Measurements from ENCODE around the gene PDE8B. TPM values are rescaled to one million over a fixed set of nuclear protein-coding genes. Genes with fewer than 3 reads are reported as not detected.

Gene PDE8B
- total RNA-seq, 1 donor from 2014 or later = 0.18 TPM

GRCh38 chr5:77391240-77391765, 180.8 kb downstream of the PDE8B start:
- no peaks in the 10 kb centered on the region for H3K79me2 ChIP-seq (ENCODE audit: insufficient read depth, low read length)
- H3K9ac ChIP-seq (ENCODE audit: low read length) = no peak overlapping the region
- Mint-ChIP-seq H3K4me3 (ENCODE audit: unreplicated experiment) (no peak overlapping the region), H3K4me1 (ENCODE audit: low read depth, unreplicated experiment) (peaks cover 7% of the 10 kb centered on the region), H3K36me3 (ENCODE audit: low read depth, unreplicated experiment) (no peaks in the 10 kb centered on the region), H3K9me3 (ENCODE audit: unreplicated experiment) (no peaks in the 10 kb centered on the region), H3K27me3 (ENCODE audit: low read depth, unreplicated experiment) (peaks cover 20% of the 10 kb centered on the region), H3K27ac (ENCODE audit: unreplicated experiment) (no peak overlapping the region)
- FAIRE-seq (no peak), DNase-seq (ENCODE audit: low read depth) (no peak)
- H3K9me3 ChIP-seq (ENCODE audit: insufficient read depth, low read depth, low read length) = no peaks in the 10 kb centered on the region
- no peak overlapping the region for H3K27ac ChIP-seq (ENCODE audit: low read depth, low read length)
- no peak overlapping the region for H2AFZ ChIP-seq (ENCODE audit: low read depth, low read length)
- no peak overlapping the region for H3K4me3 ChIP-seq (ENCODE audit: insufficient read depth, low read depth, low read length)
- no peaks in the 10 kb centered on the region for H3K4me1 ChIP-seq (ENCODE audit: insufficient read depth, low read length)
- H3K36me3 ChIP-seq (ENCODE audit: insufficient read depth, low read length) = no peaks in the 10 kb centered on the region
- H4K20me1 ChIP-seq (ENCODE audit: insufficient read depth, low read length) = no peaks in the 10 kb centered on the region
- TF ChIP-seq EZH2 (IDR thresholded peaks at IDR 0.05; ENCODE audit: insufficient read depth, low read length) = no peak
- TF ChIP-seq CTCF (IDR thresholded peaks at IDR 0.05; ENCODE audit: insufficient read depth, low read depth, low read length) = no peak
- peaks cover 4% of the 10 kb centered on the region for H3K27me3 ChIP-seq (ENCODE audit: insufficient read depth, low read length)
- H3K4me2 ChIP-seq (ENCODE audit: low read length) = no peak overlapping the region

GRCh38 chr5:77394064-77394715, 183.7 kb downstream of the PDE8B start:
- no peak for FAIRE-seq
- H3K9ac ChIP-seq (ENCODE audit: low read length) = no peak overlapping the region
- TF ChIP-seq EZH2 (IDR thresholded peaks at IDR 0.05; ENCODE audit: insufficient read depth, low read length) (no peak), CTCF (IDR thresholded peaks at IDR 0.05; ENCODE audit: insufficient read depth, low read depth, low read length) (no peak)
- H4K20me1 ChIP-seq (ENCODE audit: insufficient read depth, low read length) = no peaks in the 10 kb centered on the region
- H3K4me1 Mint-ChIP-seq (ENCODE audit: low read depth, unreplicated experiment) = peaks cover 15% of the 10 kb centered on the region
- H3K27ac Mint-ChIP-seq (ENCODE audit: unreplicated experiment) = no peak overlapping the region
- H3K27me3 ChIP-seq (ENCODE audit: insufficient read depth, low read length) = peaks cover 4% of the 10 kb centered on the region
- no peak overlapping the region for H3K4me2 ChIP-seq (ENCODE audit: low read length)
- H3K4me1 ChIP-seq (ENCODE audit: insufficient read depth, low read length) = no peaks in the 10 kb centered on the region
- no peaks in the 10 kb centered on the region for H3K36me3 Mint-ChIP-seq (ENCODE audit: low read depth, unreplicated experiment)
- no peaks in the 10 kb centered on the region for H3K79me2 ChIP-seq (ENCODE audit: insufficient read depth, low read length)
- no peak overlapping the region for H3K4me3 Mint-ChIP-seq (ENCODE audit: unreplicated experiment)
- H3K9me3 ChIP-seq (ENCODE audit: insufficient read depth, low read depth, low read length) = no peaks in the 10 kb centered on the region
- DNase-seq (ENCODE audit: low read depth) = no peak
- no peaks in the 10 kb centered on the region for H3K9me3 Mint-ChIP-seq (ENCODE audit: unreplicated experiment)
- peaks cover 17% of the 10 kb centered on the region for H3K27me3 Mint-ChIP-seq (ENCODE audit: low read depth, unreplicated experiment)
- no peak overlapping the region for H3K27ac ChIP-seq (ENCODE audit: low read depth, low read length)
- H3K36me3 ChIP-seq (ENCODE audit: insufficient read depth, low read length) = no peaks in the 10 kb centered on the region
- no peak overlapping the region for H2AFZ ChIP-seq (ENCODE audit: low read depth, low read length)
- H3K4me3 ChIP-seq (ENCODE audit: insufficient read depth, low read depth, low read length) = no peak overlapping the region

GRCh38 chr5:77396017-77396416, 185.5 kb downstream of the PDE8B start:
- Histone ChIP-seq H3K4me1 (ENCODE audit: insufficient read depth, low read length) (no peaks in the 10 kb centered on the region), H3K9me3 (ENCODE audit: insufficient read depth, low read depth, low read length) (no peaks in the 10 kb centered on the region), H3K36me3 (ENCODE audit: insufficient read depth, low read length) (no peaks in the 10 kb centered on the region), H2AFZ (ENCODE audit: low read depth, low read length) (no peak overlapping the region), H3K27ac (ENCODE audit: low read depth, low read length) (no peak overlapping the region), H3K79me2 (ENCODE audit: insufficient read depth, low read length) (no peaks in the 10 kb centered on the region), H3K27me3 (ENCODE audit: insufficient read depth, low read length) (no peaks in the 10 kb centered on the region), H4K20me1 (ENCODE audit: insufficient read depth, low read length) (no peaks in the 10 kb centered on the region), H3K9ac (ENCODE audit: low read length) (no peak overlapping the region), H3K4me2 (ENCODE audit: low read length) (no peak overlapping the region), H3K4me3 (ENCODE audit: insufficient read depth, low read depth, low read length) (no peak overlapping the region)
- Mint-ChIP-seq H3K36me3 (ENCODE audit: low read depth, unreplicated experiment) (no peaks in the 10 kb centered on the region), H3K27ac (ENCODE audit: unreplicated experiment) (no peak overlapping the region), H3K4me1 (ENCODE audit: low read depth, unreplicated experiment) (peaks cover 23% of the 10 kb centered on the region), H3K27me3 (ENCODE audit: low read depth, unreplicated experiment) (peaks cover 2% of the 10 kb centered on the region), H3K9me3 (ENCODE audit: unreplicated experiment) (no peaks in the 10 kb centered on the region), H3K4me3 (ENCODE audit: unreplicated experiment) (no peak overlapping the region)
- TF ChIP-seq CTCF (IDR thresholded peaks at IDR 0.05; ENCODE audit: insufficient read depth, low read depth, low read length) (no peak), EZH2 (IDR thresholded peaks at IDR 0.05; ENCODE audit: insufficient read depth, low read length) (no peak)
- FAIRE-seq (no peak), DNase-seq (ENCODE audit: low read depth) (no peak)
